ENCODE measurements around the gene SAMMSON.

The SAMMSON gene

GRCh38 chr3:70072754-70073153, 73.2 kb downstream of the SAMMSON start:
- no peak for DNase-seq
- intact Hi-C loops (cut with DNase I) = no loop called here

- no peak for DNase-seq
- intact Hi-C loops (cut with DNase I) = no loop called here
Observed at GRCh38 chr3:70075101-70075500, 75.6 kb downstream of the SAMMSON start.

- DNase-seq = no peak
- intact Hi-C loops (cut with DNase I) = no loop called here
Observed at GRCh38 chr3:70076396-70076795, 76.9 kb downstream of the SAMMSON start.

- intact Hi-C loops (cut with DNase I) = no loop called here
- DNase-seq = no peak
Observed at GRCh38 chr3:70078778-70079177, 79.2 kb downstream of the SAMMSON start.

- intact Hi-C loops (cut with DNase I) = no loop called here
- DNase-seq = no peak
Observed at GRCh38 chr3:70085613-70086012, 86.1 kb downstream of the SAMMSON start.

GRCh38 chr3:70086336-70086735, 86.8 kb downstream of the SAMMSON start:
- DNase-seq = no peak
- intact Hi-C loops (cut with DNase I) = no loop called here

- intact Hi-C loops (cut with DNase I) = no loop called here
- peak in 7 of 42 donors; percentile 15 to 62 (median 26) for DNase-seq
Observed at GRCh38 chr3:70090322-70090913, 90.9 kb downstream of the SAMMSON start.

- no peak for DNase-seq
- intact Hi-C loops (cut with DNase I) = no loop called here
Observed at GRCh38 chr3:70094197-70094596, 94.7 kb downstream of the SAMMSON start.

GRCh38 chr3:70095260-70095659, 95.7 kb downstream of the SAMMSON start:
- no peak for DNase-seq
- intact Hi-C loops (cut with DNase I) = no loop called here

GRCh38 chr3:70096376-70097066, 97.0 kb downstream of the SAMMSON start:
- intact Hi-C loops (cut with DNase I) = no loop called here
- DNase-seq = no peak

GRCh38 chr3:70097084-70097483, 97.6 kb downstream of the SAMMSON start:
- intact Hi-C loops (cut with DNase I) = no loop called here
- DNase-seq = peak in 8 of 42 donors; percentile 13 to 57 (median 20)

- peak in 2 of 42 donors; percentile 21 to 49 for DNase-seq
- intact Hi-C loops (cut with DNase I) = no loop called here
Observed at GRCh38 chr3:70108072-70108471, 108.5 kb downstream of the SAMMSON start.

- intact Hi-C loops (cut with DNase I) = no loop called here
Observed at GRCh38 chr3:70108546-70108945, 109.0 kb downstream of the SAMMSON start.

GRCh38 chr3:70110066-70110465, 110.5 kb downstream of the SAMMSON start:
- DNase-seq = peak in 17 of 42 donors; percentile 12 to 69 (median 33)
- intact Hi-C loops (cut with DNase I) = no loop called here

More at GRCh38 chr3:70108546-70108945, 109.0 kb downstream of the SAMMSON start:
- DNase-seq = peak in 6 of 42 donors; percentile 15 to 52 (median 20)

- no peak for DNase-seq
- intact Hi-C loops (cut with DNase I) = no loop called here
Observed at GRCh38 chr3:70111411-70111810, 111.9 kb downstream of the SAMMSON start.

GRCh38 chr3:70112751-70113150, 113.2 kb downstream of the SAMMSON start:
- DNase-seq = no peak
- intact Hi-C loops (cut with DNase I) = no loop called here

GRCh38 chr3:70114431-70114830, 114.9 kb downstream of the SAMMSON start:
- intact Hi-C loops (cut with DNase I) = no loop called here

GRCh38 chr3:70119879-70120278, 120.3 kb downstream of the SAMMSON start:
- intact Hi-C loops (cut with DNase I) = no loop called here
- no peak for DNase-seq

More at GRCh38 chr3:70114431-70114830, 114.9 kb downstream of the SAMMSON start:
- no peak for DNase-seq
